H9 (cell line): ENCODE measurements around the gene TMEM254. TPM values are rescaled to one million over a fixed set of nuclear protein-coding genes. Genes with fewer than 3 reads are reported as not detected.

Experiments used
- DNase-seq: peaks from one replicate; pipeline ENCODE4 v3.0.0-alpha.2; 2017
- H2AFZ ChIP-seq: one replicate; pipeline ENCODE4 v1.6.1; 2013; ENCODE audit warnings: mild to moderate bottlenecking, low read length, control low read depth, moderate library complexity
- H2AK5ac ChIP-seq: 2 replicates; pipeline ENCODE4 v1.6.1; 2013; ENCODE audit warnings: low read length, control low read depth, mixed read lengths; ENCODE audit not compliant: insufficient read length
- H2BK120ac ChIP-seq: one replicate; pipeline ENCODE4 v1.6.1; 2013; ENCODE audit warnings: low read depth, mild to moderate bottlenecking, low read length, control low read depth, inconsistent platforms; ENCODE audit not compliant: poor library complexity, severe bottlenecking
- H2BK12ac ChIP-seq: 2 replicates; pipeline ENCODE4 v1.6.1; 2013; ENCODE audit warnings: low read length, control low read depth, mixed read lengths, low read depth; ENCODE audit not compliant: insufficient read length
- H2BK15ac ChIP-seq: 2 replicates; pipeline ENCODE4 v1.6.1; 2013; ENCODE audit warnings: low read depth, low read length, control low read depth
- H2BK20ac ChIP-seq: one replicate; pipeline ENCODE4 v1.6.1; 2013; ENCODE audit warnings: low read depth, mild to moderate bottlenecking, low read length, control low read depth, inconsistent platforms; ENCODE audit not compliant: poor library complexity, severe bottlenecking
- H2BK5ac ChIP-seq: 2 replicates; pipeline ENCODE4 v1.6.1; 2013; ENCODE audit warnings: low read length, control low read depth, mixed read lengths; ENCODE audit not compliant: insufficient read length
- H3K14ac ChIP-seq: 2 replicates; pipeline ENCODE4 v1.6.1; 2013; ENCODE audit warnings: low read length, control low read depth; ENCODE audit not compliant: insufficient read depth
- H3K18ac ChIP-seq: 2 replicates; pipeline ENCODE4 v1.6.1; 2013; ENCODE audit warnings: low read depth, mild to moderate bottlenecking, mixed read lengths, low read length, control low read depth; ENCODE audit not compliant: insufficient read length
- H3K23ac ChIP-seq: 2 replicates; pipeline ENCODE4 v1.6.1; 2013; ENCODE audit warnings: low read length, control low read depth, mixed read lengths, low read depth; ENCODE audit not compliant: insufficient read length
- H3K23me2 ChIP-seq: 2 replicates; pipeline ENCODE4 v1.6.1; 2013; ENCODE audit warnings: low read depth, mild to moderate bottlenecking, mixed read lengths, low read length, control low read depth; ENCODE audit not compliant: insufficient read length, poor library complexity, severe bottlenecking
- H3K27ac ChIP-seq: 2 replicates; pipeline ENCODE4 v1.5.1; 2013; ENCODE audit warnings: low read length, control low read depth, mixed read lengths, low read depth; ENCODE audit not compliant: insufficient read length
- H3K27me3 ChIP-seq: 2 replicates; pipeline ENCODE4 v1.6.1; 2013; ENCODE audit warnings: low read length, control low read depth, inconsistent platforms; ENCODE audit not compliant: insufficient read depth
- H3K4ac ChIP-seq: 2 replicates; pipeline ENCODE4 v1.6.1; 2013; ENCODE audit warnings: low read depth, mild to moderate bottlenecking, control low read depth, inconsistent platforms, low read length, moderate library complexity
- H3K4me1 ChIP-seq: 2 replicates; pipeline ENCODE4 v1.6.1; 2013; ENCODE audit warnings: low read length, control low read depth, inconsistent platforms; ENCODE audit not compliant: insufficient read depth
- H3K4me2 ChIP-seq: 2 replicates; pipeline ENCODE4 v1.6.1; 2013; ENCODE audit warnings: low read length, control low read depth, mixed read lengths; ENCODE audit not compliant: insufficient read length, insufficient read depth
- H3K56ac ChIP-seq: 2 replicates; pipeline ENCODE4 v1.6.1; 2013; ENCODE audit warnings: low read depth, mild to moderate bottlenecking, mixed read lengths, low read length, control low read depth; ENCODE audit not compliant: insufficient read length
- H3K79me1 ChIP-seq: 2 replicates; pipeline ENCODE4 v1.6.1; 2013; ENCODE audit warnings: low read depth, mild to moderate bottlenecking, moderate library complexity, low read length, control low read depth, inconsistent platforms; ENCODE audit not compliant: insufficient read depth, poor library complexity, severe bottlenecking
- H3K79me2 ChIP-seq: 2 replicates; pipeline ENCODE4 v1.6.1; 2013; ENCODE audit warnings: low read length, control low read depth, inconsistent platforms; ENCODE audit not compliant: insufficient read depth
- H3K9ac ChIP-seq: 2 replicates; pipeline ENCODE4 v1.6.1; 2013; ENCODE audit warnings: low read length, control low read depth, mixed read lengths; ENCODE audit not compliant: insufficient read length; ENCODE audit errors: extremely low read depth
- H3K9me3 ChIP-seq: one replicate; pipeline ENCODE4 v1.6.1; 2013; ENCODE audit warnings: low read depth, low read length, inconsistent platforms; ENCODE audit not compliant: control insufficient read depth
- H3T11ph ChIP-seq: one replicate; pipeline ENCODE4 v1.6.1; 2013; ENCODE audit warnings: mild to moderate bottlenecking, low read length, control low read depth, inconsistent platforms
- H4K20me1 ChIP-seq: one replicate; pipeline ENCODE4 v1.6.1; 2013; ENCODE audit not compliant: control insufficient read depth, insufficient read length, insufficient read depth
- H4K5ac ChIP-seq: 2 replicates; pipeline ENCODE4 v1.6.1; 2013; ENCODE audit warnings: low read depth, mild to moderate bottlenecking, mixed read lengths, low read length, control low read depth; ENCODE audit not compliant: insufficient read length
- H4K8ac ChIP-seq: replicated peaks from 2 replicates; pipeline ENCODE4 v1.6.1; 2013; ENCODE audit warnings: low read length, control low read depth, mixed read lengths, low read depth; ENCODE audit not compliant: insufficient read length
- H4K91ac ChIP-seq: 2 replicates; pipeline ENCODE4 v1.6.1; 2013; ENCODE audit warnings: low read depth, mild to moderate bottlenecking, moderate library complexity, mixed read lengths, low read length, control low read depth; ENCODE audit not compliant: insufficient read length
- H3K27ac Mint-ChIP-seq, 3 experiments: 2 replicates in 2 of 3; 3 replicates in 1 of 3; pipeline ENCODE4 v1.8.0; 2020 to 2021; ENCODE audit warnings: mixed read lengths in 3 of 3, mild to moderate bottlenecking in 1 of 3, moderate library complexity in 1 of 3
- H3K27me3 Mint-ChIP-seq: 2 replicates; pipeline ENCODE4 v1.8.0; 2021; ENCODE audit warnings: low read depth, mild to moderate bottlenecking, moderate library complexity, mixed read lengths
- H3K36me3 Mint-ChIP-seq, 3 experiments: 2 replicates in 2 of 3; 3 replicates in 1 of 3; pipeline ENCODE4 v1.8.0; 2020 to 2021; ENCODE audit warnings: low read depth in 3 of 3, mixed read lengths in 3 of 3; ENCODE audit not compliant: insufficient read depth in 1 of 3
- H3K4me1 Mint-ChIP-seq, 2 experiments: 2 replicates each; pipeline ENCODE4 v1.8.0; 2020; ENCODE audit warnings: mixed read lengths in 2 of 2
- H3K4me3 Mint-ChIP-seq, 2 experiments: 2 replicates in 1 of 2; 3 replicates in 1 of 2; pipeline ENCODE4 v1.8.0; 2020 to 2021; ENCODE audit warnings: mild to moderate bottlenecking in 2 of 2, mixed read lengths in 2 of 2, moderate library complexity in 1 of 2
- H3K9me3 Mint-ChIP-seq, 2 experiments: 2 replicates in 1 of 2; 3 replicates in 1 of 2; pipeline ENCODE4 v1.8.0; 2020; ENCODE audit warnings: mild to moderate bottlenecking in 2 of 2, mixed read lengths in 2 of 2, moderate library complexity in 1 of 2
- CTCF ChIP-seq: fragments of 200-600 bp; sonication (generic); conservative IDR thresholded peaks from 3 replicates; pipeline ENCODE4 v1.8.0; 2021; ENCODE audit warnings: antibody characterized with exemption, mild to moderate bottlenecking
- WGBS: extraction: QIAGEN DNeasy Blood & Tissue Kit; methylation state at CpG from one replicate; pipeline ENCODE4 v1.1.7; 2013; ENCODE audit warnings: missing lambda C conversion rate, low lambda C conversion rate, mixed read lengths; ENCODE audit not compliant: insufficient read length; ENCODE audit errors: extremely low coverage; 5-methylcytosine and 5-hydroxymethylcytosine counted together
- total RNA-seq: library from RNA; stranded (reverse); gene quantifications from 2 replicates; pipeline ENCODE4 v1.2.1, GENCODE V29; 2021

Gene TMEM254
- total RNA-seq, 1 experiment from 2014 or later = 20.3 TPM

GRCh38 chr10:80110986-80111385, 32.5 kb downstream of the TMEM254 start:
- Histone ChIP-seq H3K56ac (no peak overlapping the region), H2AK5ac (no peak overlapping the region), H3K14ac (no peak overlapping the region), H3K23ac (no peak overlapping the region), H2BK120ac (no peak overlapping the region), H3K9me3 (peaks cover 8% of the 10 kb centered on the region), H3K4ac (no peak overlapping the region), H3K18ac (no peak overlapping the region), H4K20me1 (no peaks in the 10 kb centered on the region), H4K91ac (no peak overlapping the region), H3K79me2 (no peaks in the 10 kb centered on the region), H2BK15ac (no peak overlapping the region), H4K5ac (no peak overlapping the region), H3K79me1 (no peaks in the 10 kb centered on the region), H2BK20ac (no peak overlapping the region), H3K4me1 (no peaks in the 10 kb centered on the region; the same call in 1 of the 2 replicates), H3K27ac (no peak overlapping the region), H3K9ac (no peak overlapping the region), H4K8ac (no peak overlapping the region), H3K4me2 (no peak overlapping the region), H2BK5ac (no peak overlapping the region), H3K23me2 (no peaks in the 10 kb centered on the region), H2AFZ (no peak overlapping the region), H3K27me3 (no peaks in the 10 kb centered on the region), H2BK12ac (no peak overlapping the region), H3T11ph (no peak overlapping the region)
- no peak for TF ChIP-seq CTCF
- Mint-ChIP-seq H3K4me1 (peaks cover 11 to 19% of the 10 kb centered on the region in 2 experiments), H3K36me3 (peaks cover 21 to 27% (median 22%) of the 10 kb centered on the region in 3 experiments), H3K27me3 (peaks cover 11% of the 10 kb centered on the region), H3K27ac (no peak overlapping the region), H3K9me3 (peaks cover 32 to 37% of the 10 kb centered on the region in 2 experiments), H3K4me3 (no peak overlapping the region; a peak in 1 of 5 replicates)
- DNase-seq = no peak
- no CpG with 5 or more reads among the region's 1 CpG for WGBS
